Measurements from ENCODE around the gene HPSE2.

The HPSE2 gene

GRCh38 chr10:98713586-98713985 lies 522.1 kb downstream of the HPSE2 start:
- Histone ChIP-seq H3K36me3 (ENCODE audit: control insufficient read depth, insufficient read depth, low read length) (no peaks in the 10 kb centered on the region), H3K27me3 (replicated peaks; ENCODE audit: control insufficient read depth, insufficient read depth, low read length) (no peaks in the 10 kb centered on the region), H3K4me3 (replicated peaks; ENCODE audit: low read depth, low read length) (no peak overlapping the region)
- no peak for TF ChIP-seq CTCF (IDR thresholded peaks at IDR 0.05; ENCODE audit: insufficient read depth, low read length, poor library complexity, severe bottlenecking)
- no peak for DNase-seq (ENCODE audit: extremely low read depth, insufficient read length)

GRCh38 chr10:98696516-98696915 lies 539.1 kb downstream of the HPSE2 start:
- no peak for TF ChIP-seq CTCF (IDR thresholded peaks at IDR 0.05; ENCODE audit: insufficient read depth, low read length, poor library complexity, severe bottlenecking)
- DNase-seq (ENCODE audit: extremely low read depth, insufficient read length) = no peak
- Histone ChIP-seq H3K36me3 (ENCODE audit: control insufficient read depth, insufficient read depth, low read length) (no peaks in the 10 kb centered on the region), H3K4me3 (replicated peaks; ENCODE audit: low read depth, low read length) (no peak overlapping the region), H3K27me3 (replicated peaks; ENCODE audit: control insufficient read depth, insufficient read depth, low read length) (no peaks in the 10 kb centered on the region)

- Histone ChIP-seq H3K36me3 (ENCODE audit: control insufficient read depth, insufficient read depth, low read length) (no peaks in the 10 kb centered on the region), H3K4me3 (replicated peaks; ENCODE audit: low read depth, low read length) (no peak overlapping the region), H3K27me3 (replicated peaks; ENCODE audit: control insufficient read depth, insufficient read depth, low read length) (no peaks in the 10 kb centered on the region)
- no peak for TF ChIP-seq CTCF (IDR thresholded peaks at IDR 0.05; ENCODE audit: insufficient read depth, low read length, poor library complexity, severe bottlenecking)
- DNase-seq (ENCODE audit: extremely low read depth, insufficient read length) = no peak
These were observed 540.8 kb downstream of the HPSE2 start for GRCh38 chr10:98694883-98695282.

- DNase-seq (ENCODE audit: extremely low read depth, insufficient read length) = no peak
- Histone ChIP-seq H3K36me3 (ENCODE audit: control insufficient read depth, insufficient read depth, low read length) (no peaks in the 10 kb centered on the region), H3K27me3 (replicated peaks; ENCODE audit: control insufficient read depth, insufficient read depth, low read length) (no peaks in the 10 kb centered on the region), H3K4me3 (replicated peaks; ENCODE audit: low read depth, low read length) (no peak overlapping the region)
- no peak for TF ChIP-seq CTCF (IDR thresholded peaks at IDR 0.05; ENCODE audit: insufficient read depth, low read length, poor library complexity, severe bottlenecking)
These were observed 541.6 kb downstream of the HPSE2 start for GRCh38 chr10:98694014-98694413.

GRCh38 chr10:98687685-98688084 lies 548.0 kb downstream of the HPSE2 start:
- no peak for TF ChIP-seq CTCF (IDR thresholded peaks at IDR 0.05; ENCODE audit: insufficient read depth, low read length, poor library complexity, severe bottlenecking)
- Histone ChIP-seq H3K27me3 (replicated peaks; ENCODE audit: control insufficient read depth, insufficient read depth, low read length) (no peaks in the 10 kb centered on the region), H3K36me3 (ENCODE audit: control insufficient read depth, insufficient read depth, low read length) (no peaks in the 10 kb centered on the region), H3K4me3 (replicated peaks; ENCODE audit: low read depth, low read length) (no peak overlapping the region)
- DNase-seq (ENCODE audit: extremely low read depth, insufficient read length) = no peak

Measured in GM06990 (cell line).